IMR-90 (cell line): ENCODE results near the gene EIF2S2. TPM values are rescaled to one million over a fixed set of nuclear protein-coding genes. Genes with fewer than 3 reads are reported as not detected.

Source experiments
- ATAC-seq: fragments of 200-7000 bp; cut with Tn5 transposase; 2 replicates; pipeline ENCODE4 v1.9.1; 2020; ENCODE audit warnings: low read depth, mild to moderate bottlenecking, moderate library complexity
- BruUV-seq: library from RNA; stranded (reverse); fragments of 400-500 nt; replicated peaks from 2 replicates; lab custom pipeline; 2021; lab: Mats Ljungman, UMichigan
- CTCF ChIA-PET: fragments of 300-600 bp; formaldehyde crosslinking; extraction: SDS; loops from one replicate; lab custom pipeline; 2021; ENCODE audit warnings: antibody characterized with exemption; lab: Yijun Ruan, JAX
- POLR2A ChIA-PET: fragments of 300-600 bp; sonication (Branson Sonifier 250); formaldehyde crosslinking; loops from one replicate; lab custom pipeline; 2022; ENCODE audit warnings: antibody characterized with exemption; ENCODE audit not compliant: unreplicated experiment; lab: Charles Lee
- DNase-seq: peaks from one replicate; pipeline ENCODE4 v3.0.0; 2013
- H2AFZ ChIP-seq: replicated peaks from 2 replicates; pipeline ENCODE3; 2013; ENCODE audit warnings: low read length, mild to moderate bottlenecking; ENCODE audit not compliant: poor library complexity
- H2AK5ac ChIP-seq: 2 replicates; pipeline ENCODE4 v1.6.1; 2013; ENCODE audit warnings: low read depth, low read length, inconsistent platforms
- H2AK9ac ChIP-seq: replicated peaks from 2 replicates; pipeline ENCODE3; 2013; ENCODE audit warnings: mild to moderate bottlenecking, low read depth, low read length, moderate library complexity; ENCODE audit not compliant: poor library complexity
- H2BK120ac ChIP-seq: 2 replicates; pipeline ENCODE4 v1.6.1; 2013; ENCODE audit warnings: low read depth, low read length, inconsistent platforms
- H2BK15ac ChIP-seq: 3 replicates; pipeline ENCODE4 v1.6.1; 2013; ENCODE audit warnings: low read depth, low read length, inconsistent platforms
- H2BK20ac ChIP-seq: 2 replicates; pipeline ENCODE4 v1.6.1; 2013; ENCODE audit warnings: low read depth, mild to moderate bottlenecking, inconsistent platforms, low read length, moderate library complexity
- H2BK5ac ChIP-seq: 2 replicates; pipeline ENCODE4 v1.6.1; 2013; ENCODE audit warnings: mild to moderate bottlenecking, low read depth, low read length, inconsistent platforms; ENCODE audit not compliant: poor library complexity, severe bottlenecking
- H3K14ac ChIP-seq: replicated peaks from 2 replicates; pipeline ENCODE4 v1.6.1; 2013; ENCODE audit warnings: low read depth, low read length, inconsistent platforms
- H3K18ac ChIP-seq: 2 replicates; pipeline ENCODE4 v1.6.1; 2013; ENCODE audit warnings: low read depth, low read length, control low read depth
- H3K23ac ChIP-seq: 2 replicates; pipeline ENCODE4 v1.6.1; 2013; ENCODE audit warnings: low read depth, low read length, inconsistent platforms
- H3K27ac ChIP-seq: 2 replicates; pipeline ENCODE4 v1.5.1; 2013; ENCODE audit warnings: mild to moderate bottlenecking, control low read depth, low read length; ENCODE audit not compliant: insufficient read depth
- H3K27me3 ChIP-seq: 2 replicates; pipeline ENCODE4 v1.6.1; 2013; ENCODE audit warnings: low read length; ENCODE audit not compliant: control insufficient read depth, insufficient read depth
- H3K36me3 ChIP-seq: 2 replicates; pipeline ENCODE4 v1.6.1; 2013; ENCODE audit warnings: low read length, mixed read lengths; ENCODE audit not compliant: control insufficient read depth, insufficient read depth
- H3K4ac ChIP-seq: 2 replicates; pipeline ENCODE4 v1.6.1; 2013; ENCODE audit warnings: low read depth, low read length, inconsistent platforms
- H3K4me1 ChIP-seq: 2 replicates; pipeline ENCODE4 v1.6.1; 2013; ENCODE audit warnings: low read length, mixed read lengths; ENCODE audit not compliant: control insufficient read depth, insufficient read depth
- H3K4me2 ChIP-seq: 2 replicates; pipeline ENCODE4 v1.6.1; 2013; ENCODE audit warnings: low read depth, mild to moderate bottlenecking, control low read depth, low read length, moderate library complexity
- H3K4me3 ChIP-seq: 2 replicates; pipeline ENCODE4 v1.5.1; 2013; ENCODE audit warnings: low read depth, mild to moderate bottlenecking, control low read depth, low read length, moderate library complexity; ENCODE audit not compliant: insufficient read depth
- H3K56ac ChIP-seq: 2 replicates; pipeline ENCODE4 v1.6.1; 2013; ENCODE audit warnings: low read length, inconsistent platforms; ENCODE audit not compliant: insufficient read depth; ENCODE audit errors: extremely low read depth
- H3K79me1 ChIP-seq, 2 experiments: 2 replicates each; pipeline ENCODE4 v1.6.1; 2013; ENCODE audit warnings: low read length in 2 of 2, inconsistent platforms in 1 of 2, low read depth in 1 of 2
- H3K9ac ChIP-seq: 2 replicates; pipeline ENCODE4 v1.6.1; 2013; ENCODE audit warnings: low read depth, low read length, control low read depth
- H3K9me1 ChIP-seq: 2 replicates; pipeline ENCODE4 v1.6.1; 2013; ENCODE audit warnings: low read length, inconsistent platforms; ENCODE audit not compliant: insufficient read depth
- H3K9me3 ChIP-seq: 2 replicates; pipeline ENCODE4 v1.6.1; 2013; ENCODE audit warnings: low read length; ENCODE audit not compliant: control insufficient read depth, insufficient read depth
- H4K20me1 ChIP-seq: 2 replicates; pipeline ENCODE4 v1.6.1; 2013; ENCODE audit warnings: low read length, inconsistent platforms; ENCODE audit not compliant: insufficient read depth
- H4K5ac ChIP-seq: 2 replicates; pipeline ENCODE4 v1.6.1; 2013; ENCODE audit warnings: mild to moderate bottlenecking, low read depth, low read length, control low read depth
- H4K8ac ChIP-seq, 2 experiments: 2 replicates each; pipeline ENCODE4 v1.6.1; 2013; ENCODE audit warnings: low read depth in 2 of 2, low read length in 2 of 2, control low read depth in 1 of 2, inconsistent platforms in 1 of 2
- H4K91ac ChIP-seq: 2 replicates; pipeline ENCODE4 v1.6.1; 2013; ENCODE audit warnings: low read depth, low read length, inconsistent platforms; ENCODE audit not compliant: insufficient read depth
- BHLHE40 ChIP-seq: fragments of 150-350 bp; IDR thresholded peaks from 2 replicates; pipeline ENCODE4 v1.6.1; 2016; ENCODE audit warnings: mild to moderate bottlenecking, low read depth, low read length
- CHD1 ChIP-seq: IDR thresholded peaks from 2 replicates; pipeline ENCODE4 v1.6.1; 2012; ENCODE audit warnings: low read depth, low read length, improper control_type of control experiment
- CTCF ChIP-seq: conservative IDR thresholded peaks from 2 replicates; pipeline ENCODE4 v1.5.1; 2012; ENCODE audit warnings: mild to moderate bottlenecking, low read depth, low read length, improper control_type of control experiment
- ELK1 ChIP-seq: fragments of 150-350 bp; IDR thresholded peaks from 2 replicates; pipeline ENCODE4 v1.6.1; 2016; ENCODE audit warnings: low read depth, mild to moderate bottlenecking, low read length, moderate library complexity, borderline replicate concordance
- FOS ChIP-seq: fragments of 150-350 bp; IDR thresholded peaks from 2 replicates; pipeline ENCODE4 v1.6.1; 2016; ENCODE audit warnings: low read depth, low read length
- MAFK ChIP-seq: IDR thresholded peaks from 2 replicates; pipeline ENCODE4 v1.6.1; 2012; ENCODE audit warnings: low read depth, low read length, improper control_type of control experiment
- MAZ ChIP-seq: IDR thresholded peaks from 2 replicates; pipeline ENCODE4 v1.6.1; 2012; ENCODE audit warnings: low read depth, mild to moderate bottlenecking, low read length, improper control_type of control experiment, moderate library complexity, borderline replicate concordance
- MXI1 ChIP-seq: IDR thresholded peaks from 2 replicates; pipeline ENCODE4 v1.6.1; 2012; ENCODE audit warnings: low read depth, mild to moderate bottlenecking, low read length, moderate library complexity, borderline replicate concordance
- NFE2L2 ChIP-seq: fragments of 150-350 bp; IDR thresholded peaks from 2 replicates; pipeline ENCODE4 v1.6.1; 2016; ENCODE audit warnings: low read depth, mild to moderate bottlenecking, low read length
- POLR2A ChIP-seq: IDR thresholded peaks from 2 replicates; pipeline ENCODE4 v1.6.1; 2012; ENCODE audit warnings: mild to moderate bottlenecking, low read depth, low read length
- RAD21 ChIP-seq: IDR thresholded peaks from 2 replicates; pipeline ENCODE4 v1.6.1; 2012; ENCODE audit warnings: low read length, improper control_type of control experiment
- RCOR1 ChIP-seq: IDR thresholded peaks from 2 replicates; pipeline ENCODE4 v1.6.1; 2012; ENCODE audit warnings: mild to moderate bottlenecking, low read length, improper control_type of control experiment; ENCODE audit not compliant: insufficient replicate concordance
- SMC3 ChIP-seq: fragments of 150-350 bp; IDR thresholded peaks from 2 replicates; pipeline ENCODE4 v1.6.1; 2016; ENCODE audit warnings: low read depth, mild to moderate bottlenecking, antibody characterized with exemption, low read length, moderate library complexity
- WGBS, 2 experiments: methylation state at CpG; one replicate each; pipeline versions ENCODE4 v1.1.5 to v1.1.7; 2013; ENCODE audit warnings: missing lambda C conversion rate in 2 of 2; ENCODE audit not compliant: insufficient read length in 1 of 2; ENCODE audit errors: extremely low coverage in 2 of 2; 5-methylcytosine and 5-hydroxymethylcytosine counted together
- dilution Hi-C: fragments of 300-500 bp; cut with HindIII; formaldehyde crosslinking; loops from one replicate; pipeline ENCODE4 v1.14.3; 2018; ENCODE audit warnings: low sequenced_read_pairs; ENCODE audit not compliant: unreplicated experiment
- in situ Hi-C: fragments of 300-500 bp; cut with MboI; formaldehyde crosslinking; loops from 3 replicates; pipeline ENCODE4 v1.14.3; 2019; ENCODE audit warnings: low sequenced_read_pairs, inconsistent platforms, mixed read lengths
- intact Hi-C: fragments of 100-400 bp; cut with micrococcal nuclease; formaldehyde crosslinking; loops from 2 replicates; pipeline ENCODE4 v1.10.0; 2022
- polyA plus RNA-seq, 3 experiments: library from polyadenylated mRNA; depleted of rRNA; stranded (reverse); fragments of >200 nt; gene quantifications; 2 replicates each; pipeline ENCODE4 v1.2.3, GENCODE V29; 2012; ENCODE audit warnings: low replicate concordance in 1 of 3
- total RNA-seq: library from RNA; depleted of rRNA; stranded (reverse); fragments of >200 nt; gene quantifications from 2 replicates; pipeline ENCODE4 v1.2.3, GENCODE V29; 2012
- TF ChIP-seq, protein P1 (sequence below): fragments of 150-350 bp; IDR thresholded peaks from 2 replicates; pipeline ENCODE4 v1.6.1; 2017; ENCODE audit warnings: mild to moderate bottlenecking, antibody characterized with exemption, low read length, low read depth

The EIF2S2 gene
- total and polyA plus RNA-seq, 2 of the 4 experiments (the other 2 are of a cell fraction) = 61.7 to 66.9 TPM

DNA sequence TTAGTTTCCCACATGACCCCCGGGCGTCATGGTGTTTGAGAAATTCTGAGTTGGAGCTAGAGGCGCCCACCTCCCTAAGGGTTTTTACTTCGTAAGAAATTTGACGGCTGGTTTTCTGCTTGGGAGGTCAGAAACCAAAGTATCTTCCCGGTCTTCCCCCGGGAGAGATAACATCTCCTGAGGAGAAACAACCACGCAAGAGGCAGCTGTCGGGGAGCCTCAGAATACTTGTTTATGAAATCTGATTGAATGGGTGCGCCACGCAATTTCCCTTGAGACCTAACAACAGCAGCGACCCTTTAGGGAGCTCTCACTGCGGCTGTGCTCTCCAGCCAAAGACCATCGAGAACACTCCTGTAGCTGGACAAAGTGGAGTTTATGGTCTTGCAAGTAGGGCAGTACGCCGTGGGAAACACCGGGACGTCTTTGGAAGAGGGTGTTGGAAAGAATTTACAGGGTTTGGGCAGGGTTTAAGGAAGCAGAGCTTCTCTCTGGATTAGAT, 608 bp upstream of the EIF2S2 start:
- DNase-seq (peak; percentile 31), ATAC-seq (peak; percentile 16)
- H3K4ac ChIP-seq = peak overlapping the region; percentile 72
- TF ChIP-seq BHLHE40 = no peak
- TF ChIP-seq ELK1 = no peak
- TF ChIP-seq, protein P1, sequence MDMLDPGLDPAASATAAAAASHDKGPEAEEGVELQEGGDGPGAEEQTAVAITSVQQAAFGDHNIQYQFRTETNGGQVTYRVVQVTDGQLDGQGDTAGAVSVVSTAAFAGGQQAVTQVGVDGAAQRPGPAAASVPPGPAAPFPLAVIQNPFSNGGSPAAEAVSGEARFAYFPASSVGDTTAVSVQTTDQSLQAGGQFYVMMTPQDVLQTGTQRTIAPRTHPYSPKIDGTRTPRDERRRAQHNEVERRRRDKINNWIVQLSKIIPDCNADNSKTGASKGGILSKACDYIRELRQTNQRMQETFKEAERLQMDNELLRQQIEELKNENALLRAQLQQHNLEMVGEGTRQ = no peak
- no peak for TF ChIP-seq MAFK
- TF ChIP-seq NFE2L2 = no peak
- no peak for TF ChIP-seq MAZ
- no peak for TF ChIP-seq RCOR1
- no peak for TF ChIP-seq CTCF
- TF ChIP-seq MXI1 = no peak
- TF ChIP-seq CHD1 = no peak
- no peak for TF ChIP-seq SMC3
- TF ChIP-seq POLR2A = no peak
- TF ChIP-seq FOS = no peak
- TF ChIP-seq RAD21 = no peak
- no peak overlapping the region; the same call in 1 of the 2 replicates for H3K18ac ChIP-seq
- peaks cover 14% of the 10 kb centered on the region for H3K9me1 ChIP-seq
- no peaks in the 10 kb centered on the region for H3K9me3 ChIP-seq
- H4K8ac ChIP-seq = peak overlapping the region; percentile 83 to 97
- in situ Hi-C loops (no loop called here), dilution Hi-C loops (no loop called here), intact Hi-C loops (no loop called here)
- peak overlapping the region; percentile 95 for H2AFZ ChIP-seq
- peak overlapping the region; percentile 55 for H3K27ac ChIP-seq
- H3K14ac ChIP-seq = peak overlapping the region; percentile 90
- H3K79me1 ChIP-seq = peaks cover 0 to 38% of the 10 kb centered on the region in 2 experiments; a peak in 2 of 4 replicates
- peak overlapping the region; percentile 51 for H3K4me3 ChIP-seq
- POLR2A ChIA-PET = interaction anchor here (0.6 to 1.1 kb wide), 4 partner anchors 9 to 16 kb away, joined by 3 to 6 read pairs (median 4); no protein-coding TSS in a partner anchor
- CTCF ChIA-PET = no interaction called here
- peaks cover 6% of the 10 kb centered on the region; the same call in 1 of the 2 replicates for H3K4me1 ChIP-seq
- H2BK120ac ChIP-seq = peak overlapping the region; percentile 30; the same call in 1 of the 2 replicates
- peaks cover 7% of the 10 kb centered on the region for H3K36me3 ChIP-seq
- peaks cover 41% of the 10 kb centered on the region for H4K20me1 ChIP-seq
- 0% methylated on average over 2 of the region's 18 CpGs; no CpG with 5 or more reads in 1 of the 2 experiments for WGBS, 2 experiments
- H3K56ac ChIP-seq = peak overlapping the region; percentile 72
- H2AK5ac ChIP-seq = no peak overlapping the region
- peak overlapping the region; percentile 75 for H3K23ac ChIP-seq
- BruUV-seq = no TSS peak
- peak overlapping the region; percentile 41 for H2BK5ac ChIP-seq
- no peak overlapping the region for H2BK20ac ChIP-seq
- H2AK9ac ChIP-seq = no peak overlapping the region
- peak overlapping the region; percentile 60 for H4K5ac ChIP-seq
- H3K27me3 ChIP-seq = no peaks in the 10 kb centered on the region
- H3K9ac ChIP-seq = peak overlapping the region; percentile 69
- H2BK15ac ChIP-seq = no peak overlapping the region
- peak overlapping the region; percentile 74 for H4K91ac ChIP-seq
- peak overlapping the region; percentile 58 for H3K4me2 ChIP-seq
